ENCODE measurements around the gene IL2RG.

DNA sequence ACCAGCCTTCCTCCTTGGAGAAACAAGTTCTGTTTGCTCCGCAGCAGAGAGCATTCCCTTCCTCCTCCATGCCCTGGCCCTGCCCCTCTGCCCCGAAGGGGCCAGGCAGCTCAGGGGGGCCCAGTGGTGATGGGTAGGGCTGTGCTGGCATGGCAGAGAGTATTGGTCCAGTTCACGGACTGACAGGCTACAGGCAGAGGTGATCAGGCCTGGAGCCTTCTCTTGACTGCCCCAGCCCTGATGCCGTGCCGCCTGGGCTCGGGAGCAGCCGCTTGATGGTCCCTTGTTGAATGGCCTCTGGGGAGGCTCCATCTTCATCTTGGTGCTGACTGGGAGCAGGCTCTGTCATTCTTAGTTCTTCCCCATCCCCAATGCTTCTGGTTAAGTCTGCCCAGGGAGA is 42.8 kb upstream of the IL2RG start:
- no peak for TF ChIP-seq POLR2A (IDR thresholded peaks at IDR 0.05)
- TF ChIP-seq, protein P1, sequence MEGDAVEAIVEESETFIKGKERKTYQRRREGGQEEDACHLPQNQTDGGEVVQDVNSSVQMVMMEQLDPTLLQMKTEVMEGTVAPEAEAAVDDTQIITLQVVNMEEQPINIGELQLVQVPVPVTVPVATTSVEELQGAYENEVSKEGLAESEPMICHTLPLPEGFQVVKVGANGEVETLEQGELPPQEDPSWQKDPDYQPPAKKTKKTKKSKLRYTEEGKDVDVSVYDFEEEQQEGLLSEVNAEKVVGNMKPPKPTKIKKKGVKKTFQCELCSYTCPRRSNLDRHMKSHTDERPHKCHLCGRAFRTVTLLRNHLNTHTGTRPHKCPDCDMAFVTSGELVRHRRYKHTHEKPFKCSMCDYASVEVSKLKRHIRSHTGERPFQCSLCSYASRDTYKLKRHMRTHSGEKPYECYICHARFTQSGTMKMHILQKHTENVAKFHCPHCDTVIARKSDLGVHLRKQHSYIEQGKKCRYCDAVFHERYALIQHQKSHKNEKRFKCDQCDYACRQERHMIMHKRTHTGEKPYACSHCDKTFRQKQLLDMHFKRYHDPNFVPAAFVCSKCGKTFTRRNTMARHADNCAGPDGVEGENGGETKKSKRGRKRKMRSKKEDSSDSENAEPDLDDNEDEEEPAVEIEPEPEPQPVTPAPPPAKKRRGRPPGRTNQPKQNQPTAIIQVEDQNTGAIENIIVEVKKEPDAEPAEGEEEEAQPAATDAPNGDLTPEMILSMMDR (IDR thresholded peaks at IDR 0.05): no peak
- TF ChIP-seq POLR2AphosphoS5 (IDR thresholded peaks at IDR 0.05): no peak
